SK-N-SH (cell line): ENCODE results near the gene RPA3. TPM values are rescaled to one million over a fixed set of nuclear protein-coding genes. Genes with fewer than 3 reads are reported as not detected.

Source experiments
- CTCF ChIA-PET: fragments of 300-600, 350-600 bp; formaldehyde crosslinking; extraction: SDS; loops from one replicate; lab custom pipeline; 2021; lab: Yijun Ruan, JAX
- POLR2A ChIA-PET: fragments of 350-600 bp; sonication (Branson Sonifier 250); formaldehyde crosslinking; extraction: SDS; loops from one replicate; lab custom pipeline; 2020; ENCODE audit warnings: antibody characterized with exemption, inconsistent platforms; lab: Yijun Ruan, JAX
- DNase-seq: peaks from one replicate; pipeline ENCODE4 v3.0.0; 2012
- H2AFZ ChIP-seq: fragments of 200-600 bp; sonication (generic); 2 replicates; pipeline ENCODE4 v1.8.1; 2016; ENCODE audit warnings: antibody characterized with exemption, mild to moderate bottlenecking, low read depth
- H3F3A ChIP-seq: fragments of 200-600 bp; sonication (generic); replicated peaks from 2 replicates; pipeline ENCODE3; 2016; ENCODE audit warnings: antibody characterized with exemption, mild to moderate bottlenecking; ENCODE audit not compliant: insufficient read depth
- H3K27ac ChIP-seq, 2 experiments: fragments of 200-500 bp in 1 of 2; fragments of 200-600 bp in 1 of 2; sonication (Bioruptor generic) in 1 of 2; sonication (generic), shearing (Covaris generic) in 1 of 2; 2 replicates each; pipeline versions ENCODE4 v1.5.1 to v1.6.1; 2014 to 2016; ENCODE audit warnings: low read depth in 2 of 2, inconsistent platforms in 1 of 2, low read length in 1 of 2, mild to moderate bottlenecking in 1 of 2, mixed read lengths in 1 of 2
- H3K27me3 ChIP-seq: fragments of 200-600 bp; sonication (generic), shearing (Covaris generic); 2 replicates; pipeline ENCODE4 v1.6.1; 2016; ENCODE audit warnings: mixed run types; ENCODE audit not compliant: insufficient read depth
- H3K36me3 ChIP-seq, 2 experiments: fragments of 200-500 bp in 1 of 2; fragments of 200-600 bp in 1 of 2; sonication (Bioruptor generic) in 1 of 2; sonication (generic) in 1 of 2; replicated peaks in 1 of 2; 2 replicates each; pipeline versions ENCODE3 to v1.5.1; 2014 to 2016; ENCODE audit warnings: low read length in 1 of 2, mild to moderate bottlenecking in 1 of 2; ENCODE audit not compliant: insufficient read depth in 2 of 2, control insufficient read depth in 1 of 2
- H3K4me1 ChIP-seq, 2 experiments: fragments of 200-500 bp in 1 of 2; fragments of 200-600 bp in 1 of 2; sonication (Bioruptor generic) in 1 of 2; sonication (generic), shearing (Covaris generic) in 1 of 2; 2 replicates each; pipeline versions ENCODE4 v1.5.1 to v1.6.1; 2014 to 2016; ENCODE audit warnings: low read depth in 1 of 2, low read length in 1 of 2, mixed run types in 1 of 2; ENCODE audit not compliant: insufficient read depth in 2 of 2, control insufficient read depth in 1 of 2
- H3K4me2 ChIP-seq: fragments of 200-600 bp; sonication (generic), shearing (Covaris generic); 2 replicates; pipeline ENCODE4 v1.6.1; 2017; ENCODE audit warnings: mixed run types
- H3K4me3 ChIP-seq, 2 experiments: fragments of 200-500 bp in 1 of 2; fragments of 200-600 bp in 1 of 2; sonication (Bioruptor generic) in 1 of 2; sonication (generic), shearing (Covaris generic) in 1 of 2; 2 replicates each; pipeline versions ENCODE4 v1.5.1 to v1.8.1; 2014 to 2016; ENCODE audit warnings: low read depth in 2 of 2, inconsistent platforms in 1 of 2, low read length in 1 of 2, mild to moderate bottlenecking in 1 of 2, mixed read lengths in 1 of 2, moderate library complexity in 1 of 2
- H3K79me2 ChIP-seq: fragments of 200-600 bp; sonication (generic); 2 replicates; pipeline ENCODE4 v1.8.1; 2017; ENCODE audit warnings: mild to moderate bottlenecking; ENCODE audit not compliant: insufficient read depth
- H3K9ac ChIP-seq: fragments of 200-600 bp; sonication (generic); 2 replicates; pipeline ENCODE4 v1.6.1; 2017; ENCODE audit warnings: mixed run types
- H3K9me2 ChIP-seq: fragments of 200-600 bp; sonication (generic); 2 replicates; pipeline ENCODE4 v1.6.1; 2017; ENCODE audit warnings: mixed run types
- H3K9me3 ChIP-seq: fragments of 200-600 bp; sonication (generic); 2 replicates; pipeline ENCODE4 v1.6.1; 2017; ENCODE audit warnings: mixed run types, mild to moderate bottlenecking, moderate library complexity
- H4K20me1 ChIP-seq: fragments of 200-600 bp; sonication (generic); 2 replicates; pipeline ENCODE4 v1.6.1; 2017; ENCODE audit warnings: mild to moderate bottlenecking, mixed run types; ENCODE audit not compliant: insufficient read depth
- CHD2 ChIP-seq: fragments of 150-350 bp; IDR thresholded peaks from 2 replicates; pipeline ENCODE4 v1.6.1; 2018; ENCODE audit warnings: low read length; ENCODE audit not compliant: partially characterized antibody
- ELF1 ChIP-seq: IDR thresholded peaks from 2 replicates; pipeline ENCODE4 v1.4.0; 2012
- FOXM1 ChIP-seq: IDR thresholded peaks from 2 replicates; pipeline ENCODE4 v1.4.0; 2012; ENCODE audit warnings: low read depth, mild to moderate bottlenecking
- GATA2 ChIP-seq: sonication (generic); formaldehyde crosslinking; IDR thresholded peaks from 2 replicates; pipeline ENCODE4 v1.5.0; 2020; ENCODE audit warnings: mild to moderate bottlenecking, missing genetic modification reagents
- MEF2A ChIP-seq: IDR thresholded peaks from 2 replicates; pipeline ENCODE4 v1.4.0; 2012; ENCODE audit warnings: low read depth, borderline replicate concordance
- NRF1 ChIP-seq: IDR thresholded peaks from 2 replicates; pipeline ENCODE4 v1.6.1; 2012; ENCODE audit warnings: low read depth, mild to moderate bottlenecking, low read length
- REST ChIP-seq: IDR thresholded peaks from 2 replicates; pipeline ENCODE4 v1.6.1; 2012; ENCODE audit warnings: mild to moderate bottlenecking, low read depth, low read length, moderate library complexity
- TCF12 ChIP-seq: IDR thresholded peaks from 2 replicates; pipeline ENCODE4 v1.4.0; 2012
- TEAD4 ChIP-seq: IDR thresholded peaks from 2 replicates; pipeline ENCODE4 v1.4.0; 2012; ENCODE audit warnings: mild to moderate bottlenecking, borderline replicate concordance; ENCODE audit not compliant: insufficient read depth
- YY1 ChIP-seq: IDR thresholded peaks from 2 replicates; pipeline ENCODE4 v1.4.0; 2012; ENCODE audit warnings: low read depth, mild to moderate bottlenecking
- WGBS: methylation state at CpG from one replicate; pipeline ENCODE4 v1.1.6; 2017; ENCODE audit warnings: low lambda C conversion rate; 5-methylcytosine and 5-hydroxymethylcytosine counted together
- polyA plus RNA-seq, 3 experiments: library from polyadenylated mRNA; depleted of rRNA; stranded (reverse); fragments of >200 nt; gene quantifications; 2 replicates each; pipeline ENCODE4 v1.2.3, GENCODE V29; 2012
- TF ChIP-seq, protein P1 (sequence below): fragments of 150-350 bp; IDR thresholded peaks from 2 replicates; pipeline ENCODE4 v1.6.1; 2017; ENCODE audit warnings: antibody characterized with exemption, low read length, low read depth, borderline replicate concordance

The RPA3 gene
- polyA plus RNA-seq, 1 of the 3 experiments (the other 2 are of a cell fraction): 39.0 TPM

DNA sequence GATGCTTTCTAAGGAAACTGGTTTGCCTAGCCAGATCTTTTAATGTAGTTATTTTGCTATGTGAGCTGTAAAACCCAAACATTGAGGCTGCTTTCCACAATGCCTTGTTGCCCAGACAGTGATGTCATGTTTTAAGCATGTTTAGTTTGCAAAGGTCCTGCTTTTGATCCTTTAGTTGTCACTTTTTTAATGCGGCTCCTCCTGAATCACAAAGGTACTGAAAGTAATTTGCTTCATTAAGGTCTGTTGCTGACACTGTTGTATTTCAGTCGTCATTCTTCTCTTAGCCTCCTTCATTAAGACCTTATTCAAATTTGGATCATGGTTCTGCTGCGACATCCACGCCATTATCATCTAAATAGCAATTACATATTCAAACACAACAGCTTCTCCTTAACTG is 10.6 kb downstream of the RPA3 start:
- Histone ChIP-seq H2AFZ (no peak overlapping the region), H3K36me3 (no peaks in the 10 kb centered on the region), H3F3A (peaks cover 3% of the 10 kb centered on the region), H3K79me2 (no peaks in the 10 kb centered on the region; the same call in 1 of the 2 replicates), H3K4me1 (peaks cover 11 to 23% of the 10 kb centered on the region in 2 experiments; a peak in 3 of 4 replicates), H3K9me3 (no peaks in the 10 kb centered on the region), H3K4me3 (no peak overlapping the region), H3K27ac (peak overlapping the region in 1 of 2 experiments; percentile 67; a peak in 2 of 4 replicates), H3K27me3 (no peaks in the 10 kb centered on the region), H3K9ac (no peak overlapping the region), H3K9me2 (no peaks in the 10 kb centered on the region), H4K20me1 (no peaks in the 10 kb centered on the region), H3K4me2 (0 out of 2 replicates have a peak overlapping the region, but pooled peaks have one; percentile 4)
- no peak for DNase-seq
- WGBS: 82% methylated on average over 4 of the region's 4 CpGs
- POLR2A ChIA-PET: no interaction called here
- CTCF ChIA-PET: interaction anchor here (0.6 to 1.2 kb wide), 3 partner anchors 12 to 26 kb away, joined by 3 to 4 read pairs (median 3); no protein-coding TSS in a partner anchor
- TF ChIP-seq YY1 (no peak), MEF2A (no peak), ELF1 (no peak), REST (no peak), TCF12 (0 out of 2 replicates have a peak, but pooled peaks have one; percentile 12), TEAD4 (no peak), CHD2 (no peak), NRF1 (no peak)
- TF ChIP-seq, protein P1, sequence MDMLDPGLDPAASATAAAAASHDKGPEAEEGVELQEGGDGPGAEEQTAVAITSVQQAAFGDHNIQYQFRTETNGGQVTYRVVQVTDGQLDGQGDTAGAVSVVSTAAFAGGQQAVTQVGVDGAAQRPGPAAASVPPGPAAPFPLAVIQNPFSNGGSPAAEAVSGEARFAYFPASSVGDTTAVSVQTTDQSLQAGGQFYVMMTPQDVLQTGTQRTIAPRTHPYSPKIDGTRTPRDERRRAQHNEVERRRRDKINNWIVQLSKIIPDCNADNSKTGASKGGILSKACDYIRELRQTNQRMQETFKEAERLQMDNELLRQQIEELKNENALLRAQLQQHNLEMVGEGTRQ: no peak

GRCh38 chr7:7707246-7707645 is 11.2 kb downstream of the RPA3 start:
- 0 out of 2 replicates have a peak overlapping the region, but pooled peaks have one; percentile 4 for H3K4me2 ChIP-seq
- no peak overlapping the region for H2AFZ ChIP-seq
- H3K9me3 ChIP-seq: no peaks in the 10 kb centered on the region
- no peaks in the 10 kb centered on the region for H3K9me2 ChIP-seq
- peaks cover 14 to 26% of the 10 kb centered on the region in 2 experiments; a peak in 3 of 4 replicates for H3K4me1 ChIP-seq
- no peaks in the 10 kb centered on the region; the same call in 1 of the 2 replicates for H3K79me2 ChIP-seq
- CTCF ChIA-PET: interaction anchor here (0.6 to 1.2 kb wide), 2 partner anchors 13 to 26 kb away, joined by 3 to 4 read pairs; no protein-coding TSS in a partner anchor
- H3K4me3 ChIP-seq: no peak overlapping the region
- TF ChIP-seq TCF12 (no peak), REST (no peak), FOXM1 (no peak), NRF1 (no peak), CHD2 (no peak), GATA2 (no peak), ELF1 (no peak)
- TF ChIP-seq, protein P1: no peak
- TF ChIP-seq, all 33 proteins: peak for 0
- no peaks in the 10 kb centered on the region for H4K20me1 ChIP-seq
- WGBS: 79% methylated on average over 2 of the region's 2 CpGs
- H3F3A ChIP-seq: peaks cover 3% of the 10 kb centered on the region
- DNase-seq: no peak
- peak overlapping the region in 1 of 2 experiments; percentile 67; a peak in 2 of 4 replicates for H3K27ac ChIP-seq
- no peaks in the 10 kb centered on the region for H3K27me3 ChIP-seq
- H3K36me3 ChIP-seq: no peaks in the 10 kb centered on the region
- no peak overlapping the region for H3K9ac ChIP-seq
- POLR2A ChIA-PET: no interaction called here
